ENCODE data around the gene ACOXL. TPM values are rescaled to one million over a fixed set of nuclear protein-coding genes. Genes with fewer than 3 reads are reported as not detected.

The ACOXL gene
- polyA plus RNA-seq, 3 donors: 0.35 TPM; not detected in 2

DNA sequence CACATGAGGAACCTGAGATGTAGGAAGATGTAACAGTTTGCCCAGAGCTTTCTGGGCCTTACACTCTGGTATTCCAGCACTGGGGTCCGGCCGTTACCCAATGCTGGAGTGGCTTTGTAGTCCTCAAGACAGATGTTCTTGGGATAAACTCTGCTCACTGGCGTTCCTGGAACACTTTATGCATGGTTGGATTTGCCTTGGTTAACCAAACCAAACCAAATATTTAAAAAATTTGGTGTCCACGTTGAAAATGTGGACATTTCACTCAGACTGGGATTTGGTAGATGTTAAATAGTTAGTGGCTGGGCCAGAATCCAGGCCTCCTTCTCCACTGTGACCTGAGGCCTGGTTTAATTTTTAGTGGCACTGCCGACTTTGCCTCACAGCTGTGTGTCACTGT, 81.5 kb downstream of the ACOXL start:
- Histone ChIP-seq H2AFZ (ENCODE audit: insufficient read depth, low read depth, low read length, poor library complexity, severe bottlenecking) (no peak overlapping the region), H3K27me3 (ENCODE audit: control insufficient read depth in 2 of 2, insufficient read depth in 2 of 2, low read length in 2 of 2) (no peaks in the 10 kb centered on the region), H3K79me2 (ENCODE audit: insufficient read depth, low read length) (no peaks in the 10 kb centered on the region), H3K9me3 (replicated peaks in 1 of 2; ENCODE audit: control insufficient read depth in 1 of 2, insufficient read depth in 1 of 2, low read length in 2 of 2) (no peaks in the 10 kb centered on the region), H3K4me3 (replicated peaks in 1 of 3; ENCODE audit: low read depth in 2 of 3, low read length in 3 of 3) (no peak overlapping the region), H3K4me1 (ENCODE audit: control insufficient read depth in 1 of 2, insufficient read depth in 2 of 2, low read length in 2 of 2) (peaks cover 0 to 2% of the 10 kb centered on the region in 2 donors), H3K4me2 (replicated peaks; ENCODE audit: extremely low read depth, low read length, poor library complexity, severe bottlenecking) (no peak overlapping the region), H4K20me1 (ENCODE audit: insufficient read depth, low read length) (no peaks in the 10 kb centered on the region), H3K9ac (ENCODE audit: insufficient read depth, low read length, poor library complexity, severe bottlenecking) (no peak overlapping the region), H3K36me3 (replicated peaks in 1 of 2; ENCODE audit: control insufficient read depth in 1 of 2, insufficient read depth in 2 of 2, low read length in 2 of 2) (no peaks in the 10 kb centered on the region), H3K27ac (ENCODE audit: low read depth in 1 of 2, low read length in 2 of 2) (no peak overlapping the region)
- no peak for DNase-seq
- H3K4me3 Mint-ChIP-seq: no peak overlapping the region
- H3K27me3 Mint-ChIP-seq (ENCODE audit: low read depth in 3 of 3): peaks cover 4 to 5% (median 5%) of the 10 kb centered on the region in 3 donors
- H3K4me1 Mint-ChIP-seq: peaks cover 4% of the 10 kb centered on the region
- TF ChIP-seq, protein P1, sequence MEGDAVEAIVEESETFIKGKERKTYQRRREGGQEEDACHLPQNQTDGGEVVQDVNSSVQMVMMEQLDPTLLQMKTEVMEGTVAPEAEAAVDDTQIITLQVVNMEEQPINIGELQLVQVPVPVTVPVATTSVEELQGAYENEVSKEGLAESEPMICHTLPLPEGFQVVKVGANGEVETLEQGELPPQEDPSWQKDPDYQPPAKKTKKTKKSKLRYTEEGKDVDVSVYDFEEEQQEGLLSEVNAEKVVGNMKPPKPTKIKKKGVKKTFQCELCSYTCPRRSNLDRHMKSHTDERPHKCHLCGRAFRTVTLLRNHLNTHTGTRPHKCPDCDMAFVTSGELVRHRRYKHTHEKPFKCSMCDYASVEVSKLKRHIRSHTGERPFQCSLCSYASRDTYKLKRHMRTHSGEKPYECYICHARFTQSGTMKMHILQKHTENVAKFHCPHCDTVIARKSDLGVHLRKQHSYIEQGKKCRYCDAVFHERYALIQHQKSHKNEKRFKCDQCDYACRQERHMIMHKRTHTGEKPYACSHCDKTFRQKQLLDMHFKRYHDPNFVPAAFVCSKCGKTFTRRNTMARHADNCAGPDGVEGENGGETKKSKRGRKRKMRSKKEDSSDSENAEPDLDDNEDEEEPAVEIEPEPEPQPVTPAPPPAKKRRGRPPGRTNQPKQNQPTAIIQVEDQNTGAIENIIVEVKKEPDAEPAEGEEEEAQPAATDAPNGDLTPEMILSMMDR (IDR thresholded peaks at IDR 0.05): no peak
- H3K36me3 Mint-ChIP-seq: no peaks in the 10 kb centered on the region
- no peak overlapping the region for H3K27ac Mint-ChIP-seq
- intact Hi-C loops (cut with micrococcal nuclease): loop anchor here (10.0 kb wide), 2 partner anchors 301 to 311 kb away; partner anchors contain the start of gene BCL2L11 (in 1 of the 2)
- WGBS (ENCODE audit: insufficient coverage): 90% methylated on average over 4 of the region's 5 CpGs
- no peaks in the 10 kb centered on the region for H3K9me3 Mint-ChIP-seq

DNA sequence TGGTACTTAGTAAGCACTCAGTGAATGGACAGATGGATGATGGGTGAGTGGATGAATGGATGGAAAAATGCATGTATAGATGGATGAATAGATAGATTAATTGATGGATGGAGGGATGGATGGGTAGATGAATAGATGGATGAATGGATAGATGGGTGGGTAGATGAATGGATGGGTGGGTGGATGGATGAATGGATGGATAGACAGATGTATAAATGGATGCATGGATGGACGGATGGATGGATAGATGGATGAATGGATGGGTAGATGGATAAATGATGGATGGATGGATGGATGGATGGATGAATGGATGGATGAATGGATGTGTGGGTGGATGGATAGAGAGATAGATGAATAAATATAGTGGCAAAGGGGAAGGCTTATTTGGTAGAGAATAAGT, 83.6 kb downstream of the ACOXL start:
- no peak overlapping the region for H3K27ac ChIP-seq (ENCODE audit: low read depth in 1 of 2, low read length in 2 of 2)
- no peaks in the 10 kb centered on the region for H4K20me1 ChIP-seq (ENCODE audit: insufficient read depth, low read length)
- H3K27me3 ChIP-seq (ENCODE audit: control insufficient read depth in 2 of 2, insufficient read depth in 2 of 2, low read length in 2 of 2): no peaks in the 10 kb centered on the region
- Mint-ChIP-seq H3K9me3 (no peaks in the 10 kb centered on the region), H3K27me3 (ENCODE audit: low read depth in 3 of 3) (peaks cover 4 to 15% (median 8%) of the 10 kb centered on the region in 3 donors), H3K36me3 (no peaks in the 10 kb centered on the region), H3K4me3 (no peak overlapping the region), H3K27ac (no peak overlapping the region), H3K4me1 (peaks cover 20% of the 10 kb centered on the region)
- TF ChIP-seq, protein P1 (IDR thresholded peaks at IDR 0.05): no peak
- no peak overlapping the region for H3K9ac ChIP-seq (ENCODE audit: insufficient read depth, low read length, poor library complexity, severe bottlenecking)
- peaks cover 12 to 15% of the 10 kb centered on the region in 2 donors for H3K4me1 ChIP-seq (ENCODE audit: control insufficient read depth in 1 of 2, insufficient read depth in 2 of 2, low read length in 2 of 2)
- H3K36me3 ChIP-seq (replicated peaks in 1 of 2; ENCODE audit: control insufficient read depth in 1 of 2, insufficient read depth in 2 of 2, low read length in 2 of 2): no peaks in the 10 kb centered on the region
- WGBS (ENCODE audit: insufficient coverage): 86% methylated on average over 1 of the region's 1 CpG
- no peak overlapping the region for H3K4me3 ChIP-seq (replicated peaks in 1 of 3; ENCODE audit: low read depth in 2 of 3, low read length in 3 of 3)
- no peaks in the 10 kb centered on the region for H3K9me3 ChIP-seq (replicated peaks in 1 of 2; ENCODE audit: control insufficient read depth in 1 of 2, insufficient read depth in 1 of 2, low read length in 2 of 2)
- no peak for DNase-seq
- H3K4me2 ChIP-seq (replicated peaks; ENCODE audit: extremely low read depth, low read length, poor library complexity, severe bottlenecking): no peak overlapping the region
- no peak overlapping the region for H2AFZ ChIP-seq (ENCODE audit: insufficient read depth, low read depth, low read length, poor library complexity, severe bottlenecking)
- H3K79me2 ChIP-seq (ENCODE audit: insufficient read depth, low read length): no peaks in the 10 kb centered on the region
- intact Hi-C loops (cut with micrococcal nuclease): loop anchor here (10.0 kb wide), 2 partner anchors 299 to 309 kb away; partner anchors contain the start of gene BCL2L11 (in 1 of the 2)
